ENCODE results near the gene UPK2.

The UPK2 gene

GRCh38 chr11:118956094-118956846 is at the start of gene UPK2:
Gene UPK2, plus strand, starts transcription at chr11:118956298. Its CDS starts 53 bp downstream, at chr11:118956351.
- DNase-seq (ENCODE audit: low read depth) = peak; percentile 67

- peak; percentile 56 for DNase-seq (ENCODE audit: low read depth)
Observed at GRCh38 chr11:118907051-118908042, 48.8 kb upstream of the UPK2 start.

DNA sequence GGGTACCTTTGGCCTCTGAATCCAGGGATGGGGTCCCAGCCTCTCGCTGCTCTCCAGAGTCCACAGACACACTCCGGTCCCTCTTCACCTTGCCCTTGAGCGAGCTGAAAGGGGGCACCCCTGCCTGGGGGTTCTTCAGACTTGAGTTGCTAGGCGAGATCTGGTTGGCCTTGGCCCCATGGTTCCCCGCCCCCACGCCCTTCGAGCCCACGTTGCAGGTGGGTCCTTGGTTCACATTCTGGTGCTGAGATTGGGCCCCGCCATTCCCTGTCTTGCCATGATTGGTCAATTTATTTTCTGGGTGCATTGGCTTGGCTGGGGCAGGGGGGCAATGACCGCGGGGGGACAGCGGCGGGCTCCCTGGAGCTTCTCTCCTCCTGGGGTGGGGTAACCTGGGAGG is 47.8 kb upstream of the UPK2 start:
- DNase-seq (ENCODE audit: low read depth) = no peak

DNA sequence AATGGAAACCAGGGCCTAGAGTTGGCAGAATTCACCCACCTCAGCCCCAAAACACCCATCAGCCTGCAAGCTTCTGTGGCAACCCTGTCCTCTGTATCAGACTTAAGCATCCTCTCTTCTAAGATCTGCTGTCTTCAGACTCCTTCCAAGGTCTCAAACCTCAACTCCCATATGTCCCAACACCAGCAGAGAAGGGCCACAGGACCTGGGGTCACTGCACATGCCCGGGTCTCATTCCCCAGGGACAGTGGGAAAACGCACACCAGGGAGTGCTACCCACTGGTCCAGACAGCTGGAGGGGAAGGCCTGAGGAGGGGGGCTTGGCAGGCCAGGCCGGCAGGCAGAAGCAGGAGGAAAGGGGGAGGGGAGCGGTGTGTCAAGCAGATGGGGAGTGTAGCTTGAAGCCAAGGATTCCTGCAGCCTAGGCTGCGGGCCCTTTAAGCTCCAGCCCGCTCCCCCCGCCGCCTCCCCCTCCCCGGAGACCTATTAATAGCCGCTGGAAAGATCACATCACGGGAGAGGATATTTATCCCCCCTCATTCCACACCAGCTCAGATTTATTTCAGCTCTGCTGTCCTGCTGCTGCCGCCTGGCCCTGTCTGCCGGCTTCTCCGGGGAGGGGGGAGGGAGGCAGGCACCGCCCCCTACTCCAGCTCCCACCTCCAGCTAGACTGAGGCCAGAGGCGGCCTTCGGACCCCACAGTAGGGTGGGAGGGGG is 47.0 kb upstream of the UPK2 start:
- peak; percentile 88 for DNase-seq (ENCODE audit: low read depth)

DNA sequence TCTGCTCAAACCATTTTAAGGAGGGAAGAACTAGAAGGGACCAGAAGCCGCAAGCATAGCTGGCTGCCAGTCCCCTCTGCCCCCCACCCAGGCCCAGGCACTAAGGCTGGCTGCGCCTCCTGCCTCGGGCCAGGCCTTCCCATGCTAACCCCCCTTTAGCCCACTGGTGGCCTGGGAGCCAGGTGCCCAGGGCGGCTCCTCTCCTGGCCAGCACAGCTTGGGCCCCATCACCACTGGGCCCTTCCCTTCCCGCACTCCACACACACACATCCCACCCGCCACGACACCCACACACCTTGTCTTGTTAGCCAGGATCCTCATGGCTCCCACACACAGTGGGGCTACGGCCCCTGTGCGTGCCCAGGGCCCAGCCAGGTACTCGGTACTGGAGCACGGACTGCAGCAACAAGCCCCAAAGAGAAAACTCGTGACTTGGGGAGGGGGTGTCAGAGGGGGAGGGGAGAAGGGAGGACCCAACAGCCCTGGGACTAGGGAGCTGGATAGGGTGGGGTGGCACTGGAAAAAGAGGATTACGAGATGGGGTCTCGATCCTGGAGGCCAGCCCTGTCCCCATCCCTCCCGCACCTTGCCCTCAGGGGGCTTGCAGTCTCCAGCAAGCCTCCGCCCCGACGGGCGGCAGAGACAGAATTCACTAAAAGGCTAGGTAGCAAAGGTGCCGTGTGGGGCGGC is 46.3 kb upstream of the UPK2 start:
- no peak for DNase-seq (ENCODE audit: low read depth)

GRCh38 chr11:118910309-118911112 is 45.6 kb upstream of the UPK2 start:
- peak; percentile 94 for DNase-seq (ENCODE audit: low read depth)

- peak; percentile 48 for DNase-seq (ENCODE audit: low read depth)
Observed at GRCh38 chr11:118911113-118911879, 44.8 kb upstream of the UPK2 start.

DNA sequence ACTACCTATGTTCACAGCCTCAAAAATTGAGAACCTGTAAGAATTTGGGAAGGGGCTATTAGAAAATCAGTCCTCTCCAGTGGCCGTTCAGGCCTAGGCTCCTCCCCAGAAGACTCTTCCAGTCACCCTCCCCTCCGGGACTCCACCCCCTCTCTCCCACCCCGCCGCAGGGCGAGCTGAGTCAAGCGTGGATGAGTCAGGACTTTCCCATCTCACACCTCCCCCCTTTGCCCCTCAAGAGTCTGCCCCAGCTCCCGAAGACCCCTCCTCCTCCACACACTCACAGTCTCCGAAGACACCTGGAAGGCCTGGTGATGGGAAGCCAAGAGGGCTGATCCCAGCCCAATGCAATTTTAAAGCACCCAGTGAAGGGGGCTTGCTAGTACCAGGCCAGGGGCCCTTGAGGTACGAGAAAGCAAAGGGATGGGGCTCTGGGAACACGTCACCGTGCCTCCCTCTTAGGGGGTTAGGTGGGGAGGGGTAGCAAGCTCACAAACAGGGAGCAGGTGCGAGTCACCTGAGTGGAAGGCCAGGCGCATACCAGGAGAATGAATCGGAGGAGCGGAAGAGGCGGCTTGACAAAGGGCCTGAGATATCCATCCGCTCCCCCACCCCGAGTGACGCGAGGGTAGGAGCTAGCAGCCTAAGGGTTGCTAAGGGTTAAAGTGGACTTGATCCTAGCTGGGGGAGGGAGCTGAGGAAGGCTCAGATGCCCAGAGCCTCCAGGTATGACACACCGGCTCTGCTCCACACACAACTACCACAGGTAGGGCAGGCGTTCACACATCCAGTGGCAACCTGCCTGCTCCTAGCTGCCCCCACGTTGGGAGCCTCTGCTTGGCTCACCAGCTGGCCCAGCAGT is 44.0 kb upstream of the UPK2 start:
- DNase-seq (ENCODE audit: low read depth) = peak; percentile 95

DNA sequence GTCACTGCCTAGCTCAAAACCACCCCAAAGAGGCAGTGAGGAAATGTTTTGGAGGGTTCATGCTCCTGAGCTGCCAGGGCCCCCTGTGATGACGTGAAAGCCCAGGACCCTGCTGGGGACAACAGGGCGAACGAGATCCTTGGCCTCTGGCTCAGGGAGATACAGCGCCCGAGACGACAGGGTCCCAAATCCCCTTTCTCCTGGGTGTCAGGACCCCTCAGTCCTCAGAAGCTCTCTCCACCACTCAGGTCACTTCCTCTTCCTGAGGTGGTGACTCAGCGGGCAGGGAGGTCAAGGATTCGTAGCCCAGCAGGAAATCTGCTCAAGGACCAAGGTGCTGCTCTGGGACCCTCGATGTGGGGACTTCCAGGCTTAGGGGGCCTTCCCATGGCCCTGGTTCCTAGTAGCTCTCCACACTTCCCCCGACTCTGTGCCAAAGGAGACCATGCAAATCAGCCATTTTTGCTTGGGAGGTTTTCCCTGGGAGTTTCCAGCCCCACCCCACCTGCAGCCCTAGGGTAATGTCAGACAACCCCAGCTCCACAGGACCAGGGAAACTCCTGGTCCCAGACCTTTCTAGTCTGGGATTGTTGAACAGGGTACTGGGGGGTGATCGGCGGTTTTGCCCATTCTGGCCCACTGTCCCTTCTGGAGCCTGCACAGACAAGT is 43.2 kb upstream of the UPK2 start:
- DNase-seq (ENCODE audit: low read depth) = no peak

DNA sequence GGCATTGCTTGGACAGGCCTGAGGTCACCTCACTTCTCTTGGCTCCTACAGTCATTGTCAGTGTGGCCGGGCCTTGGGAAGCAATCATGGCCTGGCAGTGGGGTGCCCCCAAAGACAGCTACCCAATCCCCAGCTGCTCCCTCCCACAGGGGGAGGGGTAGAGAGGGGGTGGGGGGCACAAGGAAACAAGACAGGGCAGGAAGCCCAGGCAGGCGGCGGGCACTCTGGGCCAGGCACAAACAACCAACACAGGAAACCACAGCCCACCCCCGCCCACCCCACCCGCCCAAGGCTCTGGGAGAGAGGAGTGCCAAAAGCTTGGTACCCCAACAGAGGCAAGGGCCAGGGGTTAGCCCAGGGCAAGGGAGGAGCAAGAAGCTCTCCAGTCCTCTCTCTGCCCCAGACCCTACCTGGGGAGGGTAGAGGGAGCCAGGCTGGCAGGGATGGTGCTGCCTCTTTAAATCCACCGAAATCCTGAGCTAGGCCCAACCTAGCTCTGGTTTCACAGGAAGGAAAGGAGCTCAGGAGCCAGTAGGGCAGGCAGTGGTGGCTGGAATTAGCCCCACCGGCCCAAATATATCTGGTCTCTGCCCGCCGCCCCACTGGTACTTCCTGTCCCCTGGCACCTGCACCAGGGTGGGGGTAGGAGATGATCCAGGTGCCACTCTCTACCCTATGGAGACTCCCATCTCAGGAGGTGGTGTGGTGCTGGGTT is 42.5 kb upstream of the UPK2 start:
- DNase-seq (ENCODE audit: low read depth) = no peak

DNA sequence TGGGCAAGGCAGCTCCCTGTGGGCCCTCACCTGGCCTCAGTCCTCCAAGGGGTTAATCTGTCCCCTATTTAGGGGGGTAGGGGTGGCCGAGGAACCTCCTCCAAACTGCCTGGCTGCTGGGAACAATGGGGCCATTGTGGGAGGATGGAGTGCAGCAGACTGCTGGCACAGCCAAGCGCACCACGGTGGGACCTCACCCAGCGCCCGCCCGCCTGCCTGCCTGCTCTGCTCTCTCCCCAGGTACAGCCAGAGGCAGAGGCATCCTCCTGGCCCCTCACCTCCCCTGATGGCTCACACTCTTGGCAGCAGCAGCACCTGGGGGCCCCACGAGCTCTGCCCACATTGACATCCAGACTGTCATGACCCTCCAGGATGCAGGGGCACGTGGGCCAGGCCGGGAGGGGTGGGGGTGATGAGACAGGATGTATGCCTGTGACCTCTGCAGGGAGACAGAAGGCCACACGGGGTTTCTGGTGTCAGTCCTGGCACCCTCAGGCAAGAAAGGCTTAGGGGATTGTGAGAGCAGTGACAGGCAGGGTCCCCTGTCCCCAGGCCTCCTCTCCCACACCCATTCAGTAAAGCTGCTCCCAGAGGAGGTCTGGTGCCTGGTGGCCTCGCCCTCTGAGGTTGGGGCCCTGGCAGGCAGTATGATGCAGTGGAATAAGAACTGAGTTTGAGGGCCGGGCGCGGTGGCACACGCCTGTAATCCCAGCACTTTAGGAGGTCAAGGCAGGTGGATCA is 41.8 kb upstream of the UPK2 start:
- no peak for DNase-seq (ENCODE audit: low read depth)

DNA sequence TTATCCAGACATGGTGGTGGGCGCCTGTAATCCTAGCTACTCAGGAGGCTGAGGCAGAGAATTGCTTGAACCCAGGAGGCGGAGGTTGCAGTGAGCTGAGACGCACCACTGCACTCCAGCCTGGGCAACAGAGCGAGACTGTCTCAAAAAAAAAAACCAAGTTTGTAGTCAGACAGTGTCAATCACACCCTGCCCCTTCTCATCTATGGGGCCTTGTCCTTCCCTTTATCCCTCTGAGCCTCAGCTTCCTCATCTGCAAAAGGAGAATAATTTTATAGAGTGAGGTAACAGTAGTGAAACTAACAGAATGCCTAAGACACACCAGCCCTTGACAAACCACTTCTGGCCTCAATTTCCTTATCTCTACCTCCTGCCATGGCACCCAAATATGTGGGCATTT is 41.1 kb upstream of the UPK2 start:
- DNase-seq (ENCODE audit: low read depth) = no peak

DNA sequence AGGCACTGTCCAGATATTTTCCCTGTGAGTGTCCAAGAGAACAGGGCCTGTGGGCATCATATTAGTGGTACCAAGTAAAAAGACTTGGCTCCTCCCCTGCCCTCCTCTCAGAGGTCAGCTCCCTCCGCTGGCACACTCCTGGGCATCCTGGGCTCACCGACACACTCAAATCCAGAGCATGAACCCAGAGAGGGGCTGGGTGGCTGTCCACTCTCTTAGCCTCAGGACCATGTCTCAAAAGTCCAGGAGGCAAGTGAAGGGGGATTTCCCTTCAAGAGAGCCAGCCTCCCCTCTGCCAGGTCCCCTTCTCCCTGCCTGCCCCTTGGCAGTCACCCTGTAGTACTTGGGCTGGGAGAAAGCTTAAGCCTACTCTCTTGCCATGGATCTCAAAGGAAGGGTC is 40.7 kb upstream of the UPK2 start:
- no peak for DNase-seq (ENCODE audit: low read depth)

GRCh38 chr11:118915941-118916841 is 39.9 kb upstream of the UPK2 start:
- no peak for DNase-seq (ENCODE audit: low read depth)

GRCh38 chr11:118916842-118917388 is 39.2 kb upstream of the UPK2 start:
- peak; percentile 82 for DNase-seq (ENCODE audit: low read depth)

Measured in iris pigment epithelial cell (primary cell).